ENCODE data around the gene GAD2.

GAD2 gene

GRCh38 chr10:26222563-26222962, 6.0 kb downstream of the GAD2 start:
- peak; percentile 20 for DNase-seq (ENCODE audit: low read depth)

- DNase-seq (ENCODE audit: low read depth): no peak
Measured at GRCh38 chr10:26225322-26225721, 8.7 kb downstream of the GAD2 start.

GRCh38 chr10:26227786-26228185, 11.2 kb downstream of the GAD2 start:
- no peak for DNase-seq (ENCODE audit: low read depth)

GRCh38 chr10:26232174-26232573, 15.6 kb downstream of the GAD2 start:
- no peak for DNase-seq (ENCODE audit: low read depth)

- no peak for DNase-seq (ENCODE audit: low read depth)
Measured at GRCh38 chr10:26235761-26236160, 19.2 kb downstream of the GAD2 start.

- DNase-seq (ENCODE audit: low read depth): no peak
Measured at GRCh38 chr10:26238378-26238777, 21.8 kb downstream of the GAD2 start.

- no peak for DNase-seq (ENCODE audit: low read depth)
Measured at GRCh38 chr10:26242706-26243350, 26.3 kb downstream of the GAD2 start.

- no peak for DNase-seq (ENCODE audit: low read depth)
Measured at GRCh38 chr10:26243351-26243720, 26.8 kb downstream of the GAD2 start.

GRCh38 chr10:26249681-26250080, 33.1 kb downstream of the GAD2 start:
- DNase-seq (ENCODE audit: low read depth): no peak

- no peak for DNase-seq (ENCODE audit: low read depth)
Measured at GRCh38 chr10:26251925-26252324, 35.4 kb downstream of the GAD2 start.

GRCh38 chr10:26254616-26255015, 38.0 kb downstream of the GAD2 start:
- no peak for DNase-seq (ENCODE audit: low read depth)

- DNase-seq (ENCODE audit: low read depth): no peak
Measured at GRCh38 chr10:26259341-26259740, 42.8 kb downstream of the GAD2 start.

GRCh38 chr10:26269754-26270153, 53.2 kb downstream of the GAD2 start:
- no peak for DNase-seq (ENCODE audit: low read depth)

- DNase-seq (ENCODE audit: low read depth): no peak
Measured at GRCh38 chr10:26274391-26274790, 57.8 kb downstream of the GAD2 start.

- no peak for DNase-seq (ENCODE audit: low read depth)
Measured at GRCh38 chr10:26278295-26278694, 61.7 kb downstream of the GAD2 start.

- no peak for DNase-seq (ENCODE audit: low read depth)
Measured at GRCh38 chr10:26290236-26290635, 73.7 kb downstream of the GAD2 start.

GRCh38 chr10:26291721-26292480, 75.3 kb downstream of the GAD2 start:
- DNase-seq (ENCODE audit: low read depth): no peak

- no peak for DNase-seq (ENCODE audit: low read depth)
Measured at GRCh38 chr10:26296360-26296759, 79.8 kb downstream of the GAD2 start.

- no peak for DNase-seq (ENCODE audit: low read depth)
Measured at GRCh38 chr10:26300001-26300400, 83.4 kb downstream of the GAD2 start.

- DNase-seq (ENCODE audit: low read depth): no peak
Measured at GRCh38 chr10:26303366-26303765, 86.8 kb downstream of the GAD2 start.

- no peak for DNase-seq (ENCODE audit: low read depth)
Measured at GRCh38 chr10:26310361-26310760, 93.8 kb downstream of the GAD2 start.

GRCh38 chr10:26311383-26311940, 94.9 kb downstream of the GAD2 start:
- DNase-seq (ENCODE audit: low read depth): no peak

GRCh38 chr10:26314265-26315013, 97.9 kb downstream of the GAD2 start:
- no peak for DNase-seq (ENCODE audit: low read depth)
